Inflammatory macrophage (primary cell): ENCODE results near the gene MAG.

Experiments used
- DNase-seq, 2 donors: peaks; one replicate each; pipeline ENCODE4 v3.0.0-alpha.2; 2020 to 2022
- total RNA-seq, 18 experiments: gene quantifications; one replicate each; lab custom pipeline; 2026; ENCODE audit warnings: mixed read lengths in 6 of 18, inconsistent platforms in 2 of 18; lab: John Stamatoyannopoulos, UW

Gene MAG, protein sequence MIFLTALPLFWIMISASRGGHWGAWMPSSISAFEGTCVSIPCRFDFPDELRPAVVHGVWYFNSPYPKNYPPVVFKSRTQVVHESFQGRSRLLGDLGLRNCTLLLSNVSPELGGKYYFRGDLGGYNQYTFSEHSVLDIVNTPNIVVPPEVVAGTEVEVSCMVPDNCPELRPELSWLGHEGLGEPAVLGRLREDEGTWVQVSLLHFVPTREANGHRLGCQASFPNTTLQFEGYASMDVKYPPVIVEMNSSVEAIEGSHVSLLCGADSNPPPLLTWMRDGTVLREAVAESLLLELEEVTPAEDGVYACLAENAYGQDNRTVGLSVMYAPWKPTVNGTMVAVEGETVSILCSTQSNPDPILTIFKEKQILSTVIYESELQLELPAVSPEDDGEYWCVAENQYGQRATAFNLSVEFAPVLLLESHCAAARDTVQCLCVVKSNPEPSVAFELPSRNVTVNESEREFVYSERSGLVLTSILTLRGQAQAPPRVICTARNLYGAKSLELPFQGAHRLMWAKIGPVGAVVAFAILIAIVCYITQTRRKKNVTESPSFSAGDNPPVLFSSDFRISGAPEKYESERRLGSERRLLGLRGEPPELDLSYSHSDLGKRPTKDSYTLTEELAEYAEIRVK
- total RNA-seq, result 0 to 0.65 (median 0.11) reads per million in 18 experiments

DNA sequence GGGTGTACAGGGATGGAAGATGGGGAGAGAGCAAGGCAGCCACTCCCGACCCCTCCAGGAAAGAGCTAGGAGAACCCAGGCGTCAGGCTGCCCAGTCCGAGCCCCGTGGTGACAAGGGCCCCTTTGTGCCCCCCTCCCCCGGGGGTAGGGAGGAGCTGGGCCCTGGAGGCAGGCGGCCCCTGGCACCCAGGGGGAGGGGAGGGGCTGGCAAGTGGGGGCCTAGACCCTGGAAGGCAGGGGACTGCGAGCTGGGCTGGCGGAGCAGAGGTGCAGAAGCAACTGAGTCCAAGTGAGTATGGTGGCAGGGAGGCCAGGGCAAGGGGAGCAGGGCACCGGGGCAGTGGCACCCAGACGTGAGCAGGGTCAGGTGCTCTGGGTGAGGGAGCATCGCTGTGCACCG, at the start of gene MAG:
Gene MAG (plus strand): TSS at position 246 of the 400 bp plus-strand sequence. CDS start 3,248 bp downstream, outside the sequence.
- no peak for DNase-seq

GRCh38 chr19:35246466-35247092, 45.4 kb upstream of the MAG start:
- DNase-seq, result peak in 1 of 2 donors; percentile 3

GRCh38 chr19:35247526-35248309, 44.2 kb upstream of the MAG start:
- DNase-seq, result peak; percentile 2 to 36

GRCh38 chr19:35248310-35249145, 43.4 kb upstream of the MAG start, which contains the start of gene LSR:
Gene LSR, plus strand, starts transcription at chr19:35249002. Its CDS starts 21 bp downstream, at chr19:35249023.
- peak in 1 of 2 donors; percentile 3 for DNase-seq

GRCh38 chr19:35249146-35249847, 42.7 kb upstream of the MAG start:
- DNase-seq, result peak; percentile 2 to 35

DNA sequence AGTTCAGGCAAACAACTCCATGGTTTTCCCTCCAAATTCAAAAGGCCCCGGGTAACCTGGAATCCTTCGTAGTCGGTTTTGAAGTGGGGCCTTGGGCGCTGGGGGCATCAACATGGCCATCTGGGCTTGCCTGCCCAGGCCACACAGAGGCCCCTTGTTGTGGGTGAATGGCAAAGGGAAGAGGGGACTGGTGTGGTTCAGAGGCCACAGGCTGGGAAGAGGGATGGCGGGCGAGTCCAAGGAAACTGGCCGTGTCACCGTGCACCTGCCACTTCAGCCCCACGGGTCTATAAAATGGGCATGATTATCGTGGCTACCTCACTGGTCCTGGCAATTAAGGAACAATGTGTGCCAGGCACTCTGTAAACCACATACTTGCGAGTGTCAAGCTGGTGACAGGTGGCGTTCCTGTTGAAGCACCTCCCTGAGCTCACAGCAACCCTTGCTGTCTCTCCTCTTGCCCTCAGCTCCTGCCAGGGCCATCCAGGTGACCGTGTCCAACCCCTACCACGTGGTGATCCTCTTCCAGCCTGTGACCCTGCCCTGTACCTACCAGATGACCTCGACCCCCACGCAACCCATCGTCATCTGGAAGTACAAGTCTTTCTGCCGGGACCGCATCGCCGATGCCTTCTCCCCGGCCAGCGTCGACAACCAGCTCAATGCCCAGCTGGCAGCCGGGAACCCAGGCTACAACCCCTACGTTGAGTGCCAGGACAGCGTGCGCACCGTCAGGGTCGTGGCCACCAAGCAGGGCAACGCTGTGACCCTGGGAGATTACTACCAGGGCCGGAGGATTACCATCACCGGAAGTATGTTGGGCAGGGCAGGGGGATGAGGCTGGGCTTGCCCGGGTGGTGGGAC, 41.9 kb upstream of the MAG start:
- no peak for DNase-seq

DNA sequence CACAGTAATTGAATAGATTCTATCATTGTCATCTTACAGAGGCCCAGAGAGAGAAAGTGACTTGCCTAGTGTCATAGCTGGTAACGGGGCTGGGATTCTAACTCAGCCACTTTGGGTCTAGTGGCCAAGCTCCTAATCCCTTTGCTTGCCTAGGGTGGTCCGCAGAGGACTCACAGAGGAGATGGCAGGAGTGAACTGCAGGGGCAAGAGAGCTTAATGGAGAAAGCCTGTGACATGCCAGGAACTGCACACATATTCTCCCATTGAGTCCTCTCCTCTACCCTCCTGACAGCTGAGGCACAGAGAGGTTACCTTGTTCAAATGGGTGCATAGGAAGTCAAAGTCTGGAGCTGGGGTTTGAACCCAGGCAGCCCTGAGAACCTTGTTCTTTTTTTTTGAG, 40.5 kb upstream of the MAG start:
- DNase-seq, result no peak

DNA sequence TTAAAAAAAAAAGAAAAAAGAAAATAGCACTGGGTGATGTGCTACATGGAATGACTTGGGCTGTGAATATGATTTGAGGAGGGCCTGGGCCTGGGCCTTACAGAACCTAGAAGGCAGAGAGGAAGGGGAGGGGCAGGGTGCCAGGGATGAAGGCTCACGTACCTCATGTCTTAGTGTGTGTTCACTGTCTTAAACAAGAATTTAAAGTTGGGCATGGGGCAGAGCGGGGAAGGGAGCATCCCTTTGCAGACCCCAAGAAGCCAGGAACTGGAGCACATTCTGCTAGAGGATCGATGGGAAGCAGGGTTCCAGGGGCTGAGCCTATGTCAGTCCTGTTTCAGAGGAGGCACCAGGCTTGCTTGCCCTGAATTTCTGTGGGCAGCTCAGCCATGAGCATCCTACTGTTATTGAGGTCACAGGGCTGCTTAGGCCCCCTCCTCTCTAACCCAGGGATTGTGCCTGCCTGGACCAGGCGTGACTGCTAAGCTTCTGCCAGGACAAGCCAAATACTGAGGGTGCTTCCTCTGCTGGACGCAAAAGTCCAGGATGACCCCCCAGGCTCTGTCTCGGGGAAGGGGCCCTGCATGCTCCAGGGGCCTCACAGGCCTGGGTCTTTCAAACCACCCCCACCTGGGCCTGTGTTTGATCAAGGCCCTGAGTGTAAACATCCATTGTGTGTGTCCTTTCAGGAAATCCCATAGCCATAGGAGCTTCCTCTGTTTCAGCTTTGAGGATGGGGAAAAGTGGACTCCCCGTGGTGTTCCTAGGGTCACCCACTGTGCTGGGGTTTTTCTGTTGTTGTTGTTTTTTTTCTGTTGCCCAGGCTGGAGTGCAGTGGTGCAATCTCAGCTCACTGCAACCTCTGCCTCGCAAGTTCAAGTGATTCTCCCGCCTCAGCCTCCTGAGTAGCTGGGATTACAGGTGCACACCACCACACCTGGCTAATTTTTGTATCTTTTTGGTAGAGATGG, 38.4 kb upstream of the MAG start:
- no peak for DNase-seq

DNA sequence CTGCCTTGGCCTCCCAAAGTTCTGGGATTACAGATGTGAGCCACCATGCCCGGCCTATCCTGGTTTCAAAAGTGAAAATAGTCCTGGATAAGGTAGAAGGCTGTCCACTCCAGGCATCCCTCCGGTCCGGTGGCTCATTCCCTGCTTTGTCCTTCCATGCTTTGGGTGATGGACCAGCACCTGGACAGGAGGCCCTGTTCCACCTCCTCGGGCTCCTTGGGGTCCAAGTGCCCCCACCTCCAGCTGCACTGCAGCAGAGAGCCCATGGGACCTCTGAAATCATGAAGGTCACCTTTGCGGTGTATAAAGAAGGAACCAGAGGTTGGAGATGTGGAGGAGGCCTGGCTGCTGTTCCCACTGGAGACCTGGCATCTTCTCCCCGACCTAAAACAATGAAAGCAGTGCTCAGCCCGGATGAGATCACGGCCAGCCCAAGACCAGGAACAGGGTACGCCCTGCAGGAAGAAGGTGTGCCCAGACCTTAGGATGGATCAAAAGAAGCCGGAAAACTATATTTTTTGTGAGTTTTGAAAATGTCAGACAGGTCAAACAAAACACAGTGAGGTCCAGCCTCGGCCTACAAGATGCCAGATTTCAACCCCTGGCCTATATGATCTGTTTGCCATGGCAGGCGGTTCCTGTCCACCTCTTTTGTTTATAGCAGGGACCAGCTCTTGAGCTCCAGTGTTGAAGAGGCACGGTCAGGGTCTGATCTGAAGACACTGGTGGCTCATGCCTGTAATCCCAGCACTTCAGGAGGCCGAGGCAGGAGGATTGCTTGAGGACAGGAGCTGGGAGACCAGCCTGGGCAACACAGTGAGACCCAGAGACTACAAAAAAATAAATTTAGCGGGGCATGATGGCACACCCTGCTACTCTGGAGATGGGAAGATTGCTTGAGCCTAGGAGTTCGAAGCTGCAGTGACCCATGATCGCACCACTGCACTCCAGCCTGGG, 37.3 kb upstream of the MAG start:
- no peak for DNase-seq

GRCh38 chr19:35256566-35256965, 35.4 kb upstream of the MAG start:
- DNase-seq, result no peak

GRCh38 chr19:35257113-35257461, 34.9 kb upstream of the MAG start:
- no peak for DNase-seq

DNA sequence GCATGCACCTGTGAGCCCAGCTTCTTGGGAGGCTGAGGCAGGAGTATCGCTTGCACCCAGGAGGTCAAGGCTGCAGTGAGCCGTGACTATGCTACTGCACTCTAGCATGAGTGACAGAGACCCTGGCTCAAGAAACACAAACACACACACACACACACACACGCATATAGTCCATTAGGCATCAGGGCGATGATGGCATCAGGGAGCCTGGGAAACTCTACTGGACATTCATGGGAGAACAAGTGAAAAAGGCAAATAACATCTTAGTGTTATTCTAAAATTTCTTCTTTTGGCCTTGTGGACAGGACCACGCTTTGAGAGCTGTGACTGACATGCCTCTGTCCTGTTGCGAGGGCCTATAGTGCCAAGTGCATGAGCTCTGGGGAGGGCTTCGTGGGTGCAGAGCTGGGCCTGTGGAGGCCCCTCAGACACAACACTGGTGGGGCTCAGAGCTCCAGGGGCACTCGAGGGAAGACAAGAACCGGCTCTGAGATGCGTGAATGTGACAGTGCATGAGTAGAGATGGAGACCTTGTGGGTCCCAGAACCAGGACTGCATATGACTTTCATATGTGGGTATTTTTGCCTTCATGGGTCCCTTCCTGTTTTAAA, 31.2 kb upstream of the MAG start:
- no peak for DNase-seq

- DNase-seq, result no peak
Measured at GRCh38 chr19:35261356-35262100, 30.4 kb upstream of the MAG start.

DNA sequence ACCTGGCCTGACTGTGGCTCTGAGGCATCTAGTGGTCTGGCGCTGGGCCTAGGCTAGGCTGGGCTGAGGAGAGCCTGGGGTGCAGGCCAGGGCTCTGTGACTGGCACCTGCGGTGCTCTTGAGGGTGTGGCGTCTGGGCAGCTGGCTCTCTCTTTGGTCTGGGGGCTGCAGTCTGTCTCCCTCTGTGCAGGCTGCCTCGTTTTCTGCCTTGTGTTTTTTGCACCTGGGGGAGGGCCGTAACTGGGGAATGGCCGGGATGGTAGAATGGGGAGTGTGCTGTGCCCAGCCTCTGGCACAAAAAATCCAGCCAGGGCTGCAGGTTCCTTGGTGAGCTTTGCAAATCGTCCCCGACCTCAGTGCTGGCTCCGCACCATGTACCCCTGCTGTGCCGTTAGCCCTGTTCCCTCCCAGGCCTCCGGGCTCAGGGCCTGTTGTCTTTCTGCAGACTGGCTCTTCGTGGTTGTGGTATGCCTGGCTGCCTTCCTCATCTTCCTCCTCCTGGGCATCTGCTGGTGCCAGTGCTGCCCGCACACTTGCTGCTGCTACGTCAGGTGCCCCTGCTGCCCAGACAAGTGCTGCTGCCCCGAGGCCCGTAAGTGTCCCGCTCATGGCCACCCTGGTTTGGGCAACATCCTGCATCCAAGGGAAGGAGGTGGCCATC, 29.7 kb upstream of the MAG start:
- no peak for DNase-seq

DNA sequence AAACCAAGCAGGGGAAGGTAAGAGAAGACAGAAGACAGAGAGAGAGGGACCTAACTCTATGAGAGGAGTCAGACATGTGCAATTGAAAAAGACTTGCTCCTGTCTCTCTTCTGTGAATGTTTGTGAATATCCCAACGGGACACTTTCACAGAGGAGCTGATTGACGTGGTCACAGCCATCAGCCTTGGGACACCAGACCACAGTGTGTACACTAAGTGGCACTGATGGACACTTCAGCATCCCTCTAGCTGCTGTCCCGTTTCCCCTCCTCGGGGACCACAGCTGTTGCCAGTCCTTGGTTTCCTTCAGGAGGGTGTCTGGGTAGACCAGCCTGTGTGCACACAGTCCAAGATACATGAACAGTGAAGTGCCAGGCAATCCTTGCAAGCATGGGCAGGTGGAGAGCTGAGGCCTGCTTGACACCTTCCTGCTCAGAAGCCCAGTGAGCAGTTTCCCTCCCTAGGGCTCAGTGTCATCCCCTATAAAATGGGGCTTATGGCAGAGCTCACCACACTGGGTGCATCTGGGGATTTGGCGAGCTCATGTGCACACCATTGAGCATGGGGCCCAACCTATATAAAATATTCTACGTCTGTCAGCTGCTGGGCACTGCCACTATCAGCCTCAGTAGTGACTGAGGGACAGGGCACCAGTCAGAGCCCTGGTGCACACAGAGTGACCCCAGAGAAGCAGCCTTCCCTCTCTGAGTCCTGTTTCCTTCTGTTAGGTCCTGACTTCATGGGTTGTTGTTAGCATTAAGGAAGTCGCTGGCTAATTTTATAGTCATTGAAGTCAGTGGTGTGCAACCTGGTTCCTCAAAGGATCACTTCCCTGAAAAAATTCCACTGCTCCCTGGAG, 27.5 kb upstream of the MAG start:
- DNase-seq, result peak; percentile 66 to 72
